Measurements from ENCODE around the gene DPY19L2.
"Not testable (repeated sequence)": the region's sequence is repeated elsewhere in the genome, so short reads cannot be mapped to it uniquely, and the experiment has no call there.

DNA sequence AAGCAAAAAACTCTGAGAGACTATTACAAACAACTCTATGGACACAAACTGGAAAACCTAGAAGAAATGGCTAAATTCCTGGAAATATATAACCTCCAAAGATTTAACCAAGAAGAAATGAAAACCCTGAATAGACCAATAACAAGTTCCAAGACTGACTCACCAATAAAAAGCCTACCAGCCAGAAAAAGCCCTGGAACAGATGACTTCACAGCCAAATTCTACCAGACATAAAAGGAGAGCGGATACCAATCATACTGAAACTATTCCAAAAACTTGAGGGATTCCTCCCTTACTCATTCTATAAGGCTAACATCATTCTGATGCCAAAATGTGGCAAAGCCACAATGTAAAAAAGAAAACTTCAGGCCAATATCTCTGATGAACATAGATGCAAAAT, 18.8 kb downstream of the DPY19L2 start:
- TF ChIP-seq, protein P1, sequence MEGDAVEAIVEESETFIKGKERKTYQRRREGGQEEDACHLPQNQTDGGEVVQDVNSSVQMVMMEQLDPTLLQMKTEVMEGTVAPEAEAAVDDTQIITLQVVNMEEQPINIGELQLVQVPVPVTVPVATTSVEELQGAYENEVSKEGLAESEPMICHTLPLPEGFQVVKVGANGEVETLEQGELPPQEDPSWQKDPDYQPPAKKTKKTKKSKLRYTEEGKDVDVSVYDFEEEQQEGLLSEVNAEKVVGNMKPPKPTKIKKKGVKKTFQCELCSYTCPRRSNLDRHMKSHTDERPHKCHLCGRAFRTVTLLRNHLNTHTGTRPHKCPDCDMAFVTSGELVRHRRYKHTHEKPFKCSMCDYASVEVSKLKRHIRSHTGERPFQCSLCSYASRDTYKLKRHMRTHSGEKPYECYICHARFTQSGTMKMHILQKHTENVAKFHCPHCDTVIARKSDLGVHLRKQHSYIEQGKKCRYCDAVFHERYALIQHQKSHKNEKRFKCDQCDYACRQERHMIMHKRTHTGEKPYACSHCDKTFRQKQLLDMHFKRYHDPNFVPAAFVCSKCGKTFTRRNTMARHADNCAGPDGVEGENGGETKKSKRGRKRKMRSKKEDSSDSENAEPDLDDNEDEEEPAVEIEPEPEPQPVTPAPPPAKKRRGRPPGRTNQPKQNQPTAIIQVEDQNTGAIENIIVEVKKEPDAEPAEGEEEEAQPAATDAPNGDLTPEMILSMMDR (IDR thresholded peaks at IDR 0.05; ENCODE audit: low read depth, low read length, poor library complexity, severe bottlenecking) = not testable (repeated sequence)
- not testable (repeated sequence) for TF ChIP-seq EZH2phosphoT487 (IDR thresholded peaks at IDR 0.05; ENCODE audit: borderline replicate concordance, low read length)
